GM21526 (cell line): ENCODE data around the gene ZNF337.
"Not testable (repeated sequence)": the region's sequence is repeated elsewhere in the genome, so short reads cannot be mapped to it uniquely, and the experiment has no call there.

Experiments used
- ATAC-seq: cut with Tn5 transposase; IDR thresholded peaks from one replicate; pipeline ENCODE4 v1.9.1; 2021; ENCODE audit warnings: moderate library complexity; ENCODE audit not compliant: unreplicated experiment, low FRiP score

ZNF337 gene

GRCh38 chr20:25696371-25697131, at the start of gene ZNF337:
Gene ZNF337, minus strand, starts transcription at chr20:25696853. Its CDS starts 10,436 bp downstream, at chr20:25686417.
- ATAC-seq: peak; percentile 97

- no peak for ATAC-seq
Observed at GRCh38 chr20:25745738-25746137, 49.1 kb upstream of the ZNF337 start.

GRCh38 chr20:25745100-25745499, 48.4 kb upstream of the ZNF337 start:
- no peak for ATAC-seq

GRCh38 chr20:25744261-25744660, 47.6 kb upstream of the ZNF337 start:
- no peak for ATAC-seq

GRCh38 chr20:25741088-25741487, 44.4 kb upstream of the ZNF337 start:
- no peak for ATAC-seq

GRCh38 chr20:25739615-25740320, 43.1 kb upstream of the ZNF337 start:
- no peak for ATAC-seq

GRCh38 chr20:25738198-25738597, 41.5 kb upstream of the ZNF337 start:
- ATAC-seq: no peak

GRCh38 chr20:25733903-25734302, 37.2 kb upstream of the ZNF337 start:
- ATAC-seq: no peak

GRCh38 chr20:25730862-25731261, 34.2 kb upstream of the ZNF337 start:
- ATAC-seq: no peak

- ATAC-seq: no peak
Observed at GRCh38 chr20:25726357-25726756, 29.7 kb upstream of the ZNF337 start.

GRCh38 chr20:25725639-25726038, 29.0 kb upstream of the ZNF337 start:
- no peak for ATAC-seq

- ATAC-seq: no peak
Observed at GRCh38 chr20:25723975-25724374, 27.3 kb upstream of the ZNF337 start.

- ATAC-seq: no peak
Observed at GRCh38 chr20:25720285-25720684, 23.6 kb upstream of the ZNF337 start.

- not testable (repeated sequence) for ATAC-seq
Observed at GRCh38 chr20:25718896-25719809, 22.5 kb upstream of the ZNF337 start.

- no peak for ATAC-seq
Observed at GRCh38 chr20:25707695-25708094, 11.0 kb upstream of the ZNF337 start.

- ATAC-seq: no peak
Observed at GRCh38 chr20:25706793-25707192, 10.1 kb upstream of the ZNF337 start.

- ATAC-seq: no peak
Observed at GRCh38 chr20:25705830-25706351, 9.2 kb upstream of the ZNF337 start.

GRCh38 chr20:25704303-25704702, 7.7 kb upstream of the ZNF337 start:
- ATAC-seq: not testable (repeated sequence)

GRCh38 chr20:25700835-25701234, 4.2 kb upstream of the ZNF337 start:
- ATAC-seq: not testable (repeated sequence)

GRCh38 chr20:25699914-25700313, 3.3 kb upstream of the ZNF337 start:
- ATAC-seq: no peak

- no peak for ATAC-seq
Observed at GRCh38 chr20:25697132-25697446, 436 bp upstream of the ZNF337 start.
